ENCODE results near the gene EIF1AD. TPM values are rescaled to one million over a fixed set of nuclear protein-coding genes. Genes with fewer than 3 reads are reported as not detected.

EIF1AD gene
- total and polyA plus RNA-seq, 9 of the 15 experiments (the other 6 are each of a cell fraction or from before 2014, with no cell fraction given), result 50.1 to 98.8 (median 58.7) TPM

DNA sequence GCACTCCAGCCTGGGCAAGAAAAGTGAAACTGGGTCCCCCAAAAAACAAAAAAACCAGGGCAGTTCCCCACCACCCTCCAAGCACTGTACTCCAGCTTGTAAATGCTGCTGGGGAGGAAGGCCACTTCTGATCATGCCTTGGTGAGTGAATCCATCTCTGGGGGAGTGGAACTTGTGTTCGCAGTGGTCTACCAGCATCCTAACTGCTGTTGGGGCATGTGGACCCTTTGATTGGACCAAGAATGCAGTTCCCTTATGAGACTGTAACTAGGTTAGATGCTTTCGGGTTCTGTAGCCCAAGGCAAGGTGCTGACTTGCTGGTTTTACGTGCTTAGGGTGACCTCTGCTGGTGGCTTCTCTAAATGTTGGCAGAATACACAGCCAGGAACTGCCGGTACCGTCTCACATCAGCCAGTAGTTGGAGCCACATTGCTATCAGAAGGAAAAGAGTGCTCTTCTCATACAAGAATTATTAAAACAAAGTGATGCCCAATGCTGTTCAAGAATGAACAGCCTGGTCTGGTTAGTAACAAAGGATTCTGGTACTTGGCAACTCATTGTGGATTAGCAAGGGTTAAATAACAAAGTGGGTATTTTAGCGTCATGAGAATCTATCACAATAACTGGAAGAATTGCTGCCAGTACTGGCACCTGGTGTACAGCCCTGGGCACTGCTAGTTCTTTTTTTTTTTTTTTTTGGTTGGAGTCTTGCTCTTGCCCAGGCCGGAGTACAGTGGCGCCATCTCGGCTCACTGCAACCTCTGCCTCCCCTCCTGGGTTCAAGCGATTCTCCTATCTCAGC lies 13.0 kb downstream of the EIF1AD start (continued):
- TF ChIP-seq, protein P1, sequence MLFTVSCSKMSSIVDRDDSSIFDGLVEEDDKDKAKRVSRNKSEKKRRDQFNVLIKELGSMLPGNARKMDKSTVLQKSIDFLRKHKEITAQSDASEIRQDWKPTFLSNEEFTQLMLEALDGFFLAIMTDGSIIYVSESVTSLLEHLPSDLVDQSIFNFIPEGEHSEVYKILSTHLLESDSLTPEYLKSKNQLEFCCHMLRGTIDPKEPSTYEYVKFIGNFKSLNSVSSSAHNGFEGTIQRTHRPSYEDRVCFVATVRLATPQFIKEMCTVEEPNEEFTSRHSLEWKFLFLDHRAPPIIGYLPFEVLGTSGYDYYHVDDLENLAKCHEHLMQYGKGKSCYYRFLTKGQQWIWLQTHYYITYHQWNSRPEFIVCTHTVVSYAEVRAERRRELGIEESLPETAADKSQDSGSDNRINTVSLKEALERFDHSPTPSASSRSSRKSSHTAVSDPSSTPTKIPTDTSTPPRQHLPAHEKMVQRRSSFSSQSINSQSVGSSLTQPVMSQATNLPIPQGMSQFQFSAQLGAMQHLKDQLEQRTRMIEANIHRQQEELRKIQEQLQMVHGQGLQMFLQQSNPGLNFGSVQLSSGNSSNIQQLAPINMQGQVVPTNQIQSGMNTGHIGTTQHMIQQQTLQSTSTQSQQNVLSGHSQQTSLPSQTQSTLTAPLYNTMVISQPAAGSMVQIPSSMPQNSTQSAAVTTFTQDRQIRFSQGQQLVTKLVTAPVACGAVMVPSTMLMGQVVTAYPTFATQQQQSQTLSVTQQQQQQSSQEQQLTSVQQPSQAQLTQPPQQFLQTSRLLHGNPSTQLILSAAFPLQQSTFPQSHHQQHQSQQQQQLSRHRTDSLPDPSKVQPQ (CRISPR knock-in tag; IDR thresholded peaks at IDR 0.05; ENCODE audit: borderline replicate concordance), result no peak
- TF ChIP-seq, protein P2, sequence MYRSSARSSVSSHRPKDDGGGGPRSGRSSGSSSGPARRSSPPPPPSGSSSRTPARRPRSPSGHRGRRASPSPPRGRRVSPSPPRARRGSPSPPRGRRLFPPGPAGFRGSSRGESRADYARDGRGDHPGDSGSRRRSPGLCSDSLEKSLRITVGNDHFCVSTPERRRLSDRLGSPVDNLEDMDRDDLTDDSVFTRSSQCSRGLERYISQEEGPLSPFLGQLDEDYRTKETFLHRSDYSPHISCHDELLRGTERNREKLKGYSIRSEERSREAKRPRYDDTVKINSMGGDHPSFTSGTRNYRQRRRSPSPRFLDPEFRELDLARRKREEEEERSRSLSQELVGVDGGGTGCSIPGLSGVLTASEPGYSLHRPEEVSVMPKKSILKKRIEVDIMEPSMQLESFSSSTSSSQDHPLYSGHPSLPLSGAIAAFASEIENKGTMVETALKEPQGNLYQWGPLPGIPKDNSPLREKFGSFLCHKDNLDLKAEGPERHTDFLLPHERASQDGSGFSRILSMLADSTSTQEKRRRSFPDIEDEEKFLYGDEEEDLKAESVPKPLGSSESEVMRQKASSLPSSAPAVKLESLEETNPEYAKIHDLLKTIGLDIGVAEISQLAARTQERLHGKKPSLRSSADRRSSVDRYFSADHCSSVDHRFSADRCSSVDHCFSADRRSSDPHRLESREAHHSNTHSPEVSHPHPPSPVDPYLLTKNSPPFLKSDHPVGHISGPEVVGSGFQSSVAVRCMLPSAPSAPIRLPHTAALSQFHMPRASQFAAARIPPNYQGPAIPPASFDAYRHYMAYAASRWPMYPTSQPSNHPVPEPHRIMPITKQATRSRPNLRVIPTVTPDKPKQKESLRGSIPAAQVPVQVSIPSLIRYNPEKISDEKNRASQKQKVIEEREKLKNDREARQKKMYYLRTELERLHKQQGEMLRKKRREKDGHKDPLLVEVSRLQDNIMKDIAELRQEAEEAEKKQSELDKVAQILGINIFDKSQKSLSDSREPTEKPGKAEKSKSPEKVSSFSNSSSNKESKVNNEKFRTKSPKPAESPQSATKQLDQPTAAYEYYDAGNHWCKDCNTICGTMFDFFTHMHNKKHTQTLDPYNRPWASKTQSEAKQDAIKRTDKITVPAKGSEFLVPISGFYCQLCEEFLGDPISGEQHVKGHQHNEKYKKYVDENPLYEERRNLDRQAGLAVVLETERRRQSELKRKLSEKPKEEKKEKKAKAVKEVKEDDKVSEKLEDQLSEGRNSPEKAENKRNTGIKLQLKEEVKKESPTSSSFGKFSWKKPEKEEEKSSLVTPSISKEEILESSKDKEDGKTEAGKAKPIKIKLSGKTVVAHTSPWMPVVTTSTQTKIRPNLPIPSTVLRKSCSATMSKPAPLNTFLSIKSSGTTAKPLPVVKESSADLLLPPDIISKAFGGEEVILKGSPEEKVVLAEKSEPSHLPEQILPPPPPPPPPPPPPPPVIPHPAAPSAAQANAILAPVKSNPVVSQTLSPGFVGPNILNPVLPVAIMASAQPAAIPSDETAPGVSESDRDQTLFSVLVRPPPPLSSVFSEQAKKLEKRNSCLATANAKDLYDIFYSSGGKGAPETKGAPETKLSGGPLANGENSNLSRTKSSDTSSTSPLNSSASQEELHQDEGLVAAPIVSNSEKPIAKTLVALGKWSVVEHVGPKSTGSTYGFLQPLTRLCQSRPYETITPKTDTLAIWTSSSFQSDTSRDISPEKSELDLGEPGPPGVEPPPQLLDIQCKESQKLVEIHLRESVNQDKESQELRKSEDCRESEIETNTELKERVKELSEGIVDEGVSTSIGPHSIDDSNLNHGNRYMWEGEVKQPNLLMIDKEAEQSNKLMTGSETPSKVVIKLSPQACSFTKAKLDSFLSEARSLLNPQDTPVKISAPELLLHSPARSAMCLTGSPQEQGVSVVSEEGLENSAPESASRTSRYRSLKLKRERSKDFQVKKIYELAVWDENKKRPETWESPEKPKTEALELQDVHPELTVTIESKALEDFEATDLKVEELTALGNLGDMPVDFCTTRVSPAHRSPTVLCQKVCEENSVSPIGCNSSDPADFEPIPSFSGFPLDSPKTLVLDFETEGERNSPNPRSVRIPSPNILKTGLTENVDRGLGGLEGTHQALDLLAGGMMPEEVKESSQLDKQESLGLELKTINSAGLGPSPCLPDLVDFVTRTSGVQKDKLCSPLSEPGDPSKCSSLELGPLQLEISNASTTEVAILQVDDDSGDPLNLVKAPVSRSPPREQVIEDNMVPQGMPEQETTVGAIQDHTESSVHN (IDR thresholded peaks at IDR 0.05; ENCODE audit: borderline replicate concordance in 1 of 2, low read depth in 1 of 2), result no peak
- TF ChIP-seq PCBP2 (IDR thresholded peaks at IDR 0.05; ENCODE audit: low read depth, low read length, poor library complexity, severe bottlenecking) (no peak), HDAC8 (tag; IDR thresholded peaks at IDR 0.05) (no peak), SRSF7 (optimal IDR thresholded peaks at IDR 0.05; ENCODE audit: low read depth, low read length) (no peak), ZNF695 (CRISPR knock-in tag; IDR thresholded peaks at IDR 0.05) (no peak), ZNF197 (CRISPR knock-in tag; IDR thresholded peaks at IDR 0.05; ENCODE audit: low read depth) (no peak), MEF2A (IDR thresholded peaks at IDR 0.05; ENCODE audit: control insufficient read depth, low read depth, low read length) (no peak), DIDO1 (tag; IDR thresholded peaks at IDR 0.05; ENCODE audit: low read depth) (no peak), TRIM24 (IDR thresholded peaks at IDR 0.05) (no peak), POLR2AphosphoS2 (IDR thresholded peaks at IDR 0.05; ENCODE audit: low read length) (no peak)
- TF ChIP-seq, protein P3, sequence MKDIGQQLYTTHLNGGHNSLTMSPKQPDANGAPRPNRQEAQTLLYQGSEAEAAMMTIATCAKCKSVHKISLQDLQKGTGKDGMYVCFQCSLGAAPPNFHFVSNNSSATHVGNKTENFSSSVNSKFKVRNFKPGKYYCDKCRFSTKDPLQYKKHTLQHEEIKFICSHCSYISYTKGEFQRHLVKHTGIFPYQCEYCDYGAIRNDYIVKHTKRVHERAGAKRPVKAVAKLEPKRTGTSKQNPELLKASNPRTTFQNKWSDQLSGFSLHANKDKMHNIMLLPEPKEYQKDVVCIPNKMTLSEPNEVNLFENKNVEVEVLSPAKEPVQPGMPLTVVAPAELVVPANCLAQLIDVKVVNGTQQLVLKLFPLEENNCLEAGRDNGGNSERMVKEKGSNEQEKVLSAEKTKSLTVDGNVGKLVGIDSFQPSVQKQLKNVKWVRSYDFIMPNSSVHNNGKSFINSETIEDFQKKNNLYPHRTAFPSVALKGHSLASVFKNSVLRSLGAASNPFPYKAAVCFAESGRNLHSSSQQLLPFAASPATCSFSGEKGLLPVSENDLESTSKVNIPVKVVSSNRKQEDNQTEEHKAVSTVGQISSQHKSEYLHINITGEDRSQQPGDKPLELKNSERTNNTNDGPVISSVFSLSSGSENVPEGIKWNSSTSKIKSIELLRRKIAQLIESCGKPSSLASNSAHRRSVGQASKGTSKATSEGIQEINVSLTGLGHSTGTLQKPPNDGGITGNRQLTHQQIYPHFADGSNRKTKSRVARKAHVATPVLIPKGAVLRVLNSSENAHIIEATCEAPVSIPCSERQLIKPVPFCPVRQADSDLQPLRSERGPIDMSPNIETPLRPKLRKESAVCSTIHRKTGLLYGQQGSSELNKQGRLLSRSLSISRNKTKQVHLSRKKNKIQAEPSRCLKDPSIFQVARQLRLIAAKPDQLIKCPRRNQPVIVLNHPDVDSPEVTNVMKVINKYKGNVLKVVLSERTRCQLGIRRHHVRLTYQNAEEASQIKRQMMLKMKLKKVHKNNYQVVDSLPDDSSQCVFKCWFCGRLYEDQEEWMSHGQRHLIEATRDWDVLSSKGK (CRISPR knock-in tag; IDR thresholded peaks at IDR 0.05), result no peak

Data from K562 (cell line).